NB4 (cell line): ENCODE results near the gene SHANK1.

Experiments
- CTCF ChIP-seq: IDR thresholded peaks from one replicate; pipeline ENCODE4 v1.5.1; 2012; ENCODE audit warnings: low read depth, low read length
- MAX ChIP-seq: IDR thresholded peaks from 2 replicates; pipeline ENCODE4 v1.6.1; 2011; ENCODE audit warnings: low read depth, low read length

DNA sequence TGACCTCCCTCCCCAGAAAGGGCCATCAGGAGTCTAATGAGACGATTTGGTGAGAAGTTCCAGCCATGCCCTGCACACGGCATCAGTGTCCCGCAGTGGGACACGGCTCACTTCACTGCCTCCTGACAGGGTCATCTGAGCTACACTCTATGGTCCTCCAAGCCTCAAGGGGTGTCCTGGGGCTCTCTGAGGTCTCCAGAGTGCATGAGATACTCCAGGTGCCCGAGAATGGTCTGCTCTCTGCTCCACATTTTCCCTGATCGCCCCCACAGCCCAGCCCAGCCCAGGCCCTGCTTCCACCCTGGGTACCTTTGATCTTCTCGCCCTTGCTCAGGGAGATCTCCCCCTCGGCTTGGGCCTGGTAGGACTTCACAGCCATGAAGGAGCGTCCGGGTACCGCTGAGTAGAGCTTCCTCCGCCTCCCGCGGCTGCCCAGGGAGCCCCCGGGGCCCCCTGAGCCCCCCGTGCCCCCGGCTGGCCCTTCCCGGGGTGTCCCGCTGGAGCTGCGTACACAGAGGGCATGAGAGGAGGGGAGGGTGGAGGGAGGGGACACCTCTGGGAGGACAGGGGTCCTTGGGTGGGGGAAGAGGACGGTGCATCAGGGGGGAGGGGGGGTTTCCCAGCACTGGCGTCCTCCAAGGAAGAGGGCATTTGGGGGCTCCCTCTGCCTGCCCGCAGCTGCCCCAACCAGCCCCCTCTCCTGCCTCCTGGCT, 17.3 kb downstream of the SHANK1 start:
- no peak for TF ChIP-seq CTCF
- no peak for TF ChIP-seq MAX
